Activated naive CD8-positive, alpha-beta T cell treated with anti-CD3 and anti-CD28 coated beads for 36 hours (primary cell): Measurements from ENCODE around the gene VTA1. TPM values are rescaled to one million over a fixed set of nuclear protein-coding genes. Genes with fewer than 3 reads are reported as not detected.
A peak's percentile ranks its signal among the peaks of the same experiment; 100 is the strongest.
"Not testable (repeated sequence)": the region's sequence is repeated elsewhere in the genome, so short reads cannot be mapped to it uniquely, and the experiment has no call there.

Experiments
- DNase-seq: peaks from one replicate; pipeline ENCODE4 v3.0.0; 2021
- H3K27ac Mint-ChIP-seq: one replicate; pipeline ENCODE4 v1.8.0; 2022; ENCODE audit warnings: mild to moderate bottlenecking, moderate library complexity, mixed read lengths
- H3K27me3 Mint-ChIP-seq: one replicate; pipeline ENCODE4 v1.8.0; 2022; ENCODE audit warnings: mild to moderate bottlenecking, mixed read lengths
- H3K36me3 Mint-ChIP-seq: one replicate; pipeline ENCODE4 v1.8.0; 2021; ENCODE audit warnings: mild to moderate bottlenecking, mixed read lengths
- H3K4me1 Mint-ChIP-seq: one replicate; pipeline ENCODE4 v1.8.0; 2021; ENCODE audit warnings: mixed read lengths
- H3K4me3 Mint-ChIP-seq: one replicate; pipeline ENCODE4 v1.8.0; 2022; ENCODE audit warnings: mild to moderate bottlenecking, moderate library complexity, mixed read lengths
- H3K9me3 Mint-ChIP-seq: one replicate; pipeline ENCODE4 v1.8.0; 2022; ENCODE audit warnings: mixed read lengths
- total RNA-seq, 2 experiments: library from RNA; stranded (reverse); gene quantifications; one replicate each; pipeline ENCODE4 v1.2.3, GENCODE V29; 2021

Gene VTA1
- total RNA-seq, 2 experiments from 2014 or later: 66.3 to 69.5 TPM

DNA sequence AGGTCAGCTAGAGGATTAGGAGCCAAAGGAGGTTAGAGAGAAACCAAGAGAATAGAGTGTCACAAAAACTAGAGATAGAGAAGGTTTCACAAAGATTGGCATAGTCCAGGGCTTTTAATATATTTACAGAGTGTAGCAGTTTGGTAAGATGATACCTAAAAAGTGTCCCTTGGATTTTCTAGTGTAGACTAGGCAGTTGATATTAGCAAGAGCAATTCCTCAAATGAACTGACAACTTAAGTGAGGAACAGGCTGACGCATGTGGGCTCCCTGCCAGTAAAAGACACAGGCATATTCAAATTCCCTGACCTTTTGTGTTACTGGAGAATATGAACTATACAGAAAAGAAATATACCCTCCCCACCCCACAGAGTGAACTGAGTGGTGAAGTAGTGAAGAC is 40.1 kb downstream of the VTA1 start:
- no peaks in the 10 kb centered on the region for H3K27me3 Mint-ChIP-seq
- H3K4me1 Mint-ChIP-seq: peaks cover 14% of the 10 kb centered on the region
- no peak overlapping the region for H3K27ac Mint-ChIP-seq
- no peaks in the 10 kb centered on the region for H3K9me3 Mint-ChIP-seq
- no peak for DNase-seq
- peaks cover 17% of the 10 kb centered on the region for H3K36me3 Mint-ChIP-seq
- H3K4me3 Mint-ChIP-seq: no peak overlapping the region

DNA sequence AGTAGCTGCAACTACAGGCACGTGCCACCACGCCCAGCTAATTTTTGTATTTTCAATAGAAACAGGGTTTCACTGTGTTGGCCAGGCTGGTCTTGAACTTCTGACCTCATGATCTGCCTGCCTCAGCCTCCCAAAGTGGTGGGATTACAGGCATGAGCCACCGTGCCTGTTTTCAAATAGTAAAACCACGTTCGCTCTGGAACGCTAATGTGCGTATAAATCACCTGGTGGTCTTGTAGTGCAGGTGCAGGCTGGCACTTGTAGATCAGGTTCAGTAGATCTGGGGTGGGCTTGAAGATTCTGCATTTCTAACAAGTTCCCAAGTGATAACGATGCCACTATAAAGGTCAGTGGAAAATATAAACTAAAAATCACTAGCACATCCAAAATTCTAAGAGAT is 41.3 kb downstream of the VTA1 start:
- Mint-ChIP-seq H3K36me3 (peaks cover 11% of the 10 kb centered on the region), H3K4me1 (peaks cover 16% of the 10 kb centered on the region)
- H3K27me3 Mint-ChIP-seq, DNase-seq, H3K27ac Mint-ChIP-seq, H3K9me3 Mint-ChIP-seq, H3K4me3 Mint-ChIP-seq: not testable (repeated sequence)

DNA sequence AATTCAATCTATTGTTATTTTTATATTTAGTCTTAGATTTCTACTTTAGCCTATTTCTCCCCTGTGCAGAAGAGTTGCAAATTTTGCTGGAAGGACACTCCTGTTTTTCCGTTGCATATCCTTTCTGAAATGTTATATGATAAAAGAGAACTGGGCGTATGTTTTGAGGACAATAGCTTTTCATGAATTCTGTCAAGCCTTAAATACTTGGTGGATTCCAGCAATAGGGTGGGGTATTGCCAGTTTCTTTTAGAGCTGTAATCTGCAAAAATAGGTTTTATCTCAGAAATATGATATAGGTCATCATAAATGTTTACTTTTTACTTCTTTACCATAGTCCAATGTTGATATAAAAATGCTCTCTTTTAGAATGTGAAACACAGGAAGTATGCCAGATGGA is 42.0 kb downstream of the VTA1 start:
- no peaks in the 10 kb centered on the region for H3K27me3 Mint-ChIP-seq

DNA sequence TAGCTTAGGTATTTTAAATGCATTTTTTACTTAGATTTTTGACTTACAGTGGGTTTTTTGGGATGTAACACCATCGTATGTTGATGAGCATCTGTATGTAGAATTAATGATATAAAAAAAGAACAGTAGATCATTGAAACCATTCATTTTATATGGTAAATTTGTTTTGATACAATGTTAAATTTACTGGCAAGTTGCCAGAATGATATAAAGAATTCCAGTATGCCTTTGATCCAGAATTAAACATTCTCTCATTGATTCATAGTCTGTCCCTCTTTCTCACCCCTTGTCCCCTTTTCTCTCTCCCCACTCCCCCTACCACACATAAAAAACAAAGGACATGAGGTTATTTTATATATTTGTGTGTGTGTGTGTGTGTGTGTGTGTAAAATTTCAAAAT is 45.3 kb downstream of the VTA1 start:
- H3K4me1 Mint-ChIP-seq: peaks cover 38% of the 10 kb centered on the region
- no peak overlapping the region for H3K27ac Mint-ChIP-seq
- DNase-seq: no peak
- H3K4me3 Mint-ChIP-seq: no peak overlapping the region
- peaks cover 23% of the 10 kb centered on the region for H3K36me3 Mint-ChIP-seq
- no peaks in the 10 kb centered on the region for H3K9me3 Mint-ChIP-seq
- H3K27me3 Mint-ChIP-seq: no peaks in the 10 kb centered on the region

More for the DNA sequence above, 42.0 kb downstream of the VTA1 start:
- DNase-seq: no peak
- Mint-ChIP-seq H3K36me3 (peaks cover 12% of the 10 kb centered on the region), H3K4me1 (peaks cover 22% of the 10 kb centered on the region), H3K4me3 (no peak overlapping the region), H3K27ac (no peak overlapping the region), H3K9me3 (no peaks in the 10 kb centered on the region)

DNA sequence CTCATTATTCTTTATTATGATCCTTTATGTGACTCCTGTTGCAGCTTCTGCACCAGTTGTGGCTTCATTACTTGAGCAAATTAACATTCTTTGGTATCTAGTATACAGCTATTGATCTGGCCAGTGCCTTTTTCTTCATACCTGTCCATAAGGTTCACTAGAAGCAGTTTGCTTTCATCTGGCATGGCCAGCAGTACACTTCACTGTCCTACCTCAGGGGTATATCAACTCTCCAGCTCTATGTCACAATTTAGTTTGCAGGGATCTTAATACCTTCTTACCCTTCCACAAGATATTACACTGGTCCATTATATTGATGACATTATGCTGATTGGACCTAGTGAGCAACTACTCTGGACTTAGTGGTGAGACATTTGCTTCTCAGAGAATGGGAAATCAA is 46.6 kb downstream of the VTA1 start:
- no peak overlapping the region for H3K4me3 Mint-ChIP-seq
- peaks cover 23% of the 10 kb centered on the region for H3K36me3 Mint-ChIP-seq
- H3K27me3 Mint-ChIP-seq: no peaks in the 10 kb centered on the region
- peaks cover 40% of the 10 kb centered on the region for H3K4me1 Mint-ChIP-seq
- no peaks in the 10 kb centered on the region for H3K9me3 Mint-ChIP-seq
- no peak overlapping the region for H3K27ac Mint-ChIP-seq
- no peak for DNase-seq

DNA sequence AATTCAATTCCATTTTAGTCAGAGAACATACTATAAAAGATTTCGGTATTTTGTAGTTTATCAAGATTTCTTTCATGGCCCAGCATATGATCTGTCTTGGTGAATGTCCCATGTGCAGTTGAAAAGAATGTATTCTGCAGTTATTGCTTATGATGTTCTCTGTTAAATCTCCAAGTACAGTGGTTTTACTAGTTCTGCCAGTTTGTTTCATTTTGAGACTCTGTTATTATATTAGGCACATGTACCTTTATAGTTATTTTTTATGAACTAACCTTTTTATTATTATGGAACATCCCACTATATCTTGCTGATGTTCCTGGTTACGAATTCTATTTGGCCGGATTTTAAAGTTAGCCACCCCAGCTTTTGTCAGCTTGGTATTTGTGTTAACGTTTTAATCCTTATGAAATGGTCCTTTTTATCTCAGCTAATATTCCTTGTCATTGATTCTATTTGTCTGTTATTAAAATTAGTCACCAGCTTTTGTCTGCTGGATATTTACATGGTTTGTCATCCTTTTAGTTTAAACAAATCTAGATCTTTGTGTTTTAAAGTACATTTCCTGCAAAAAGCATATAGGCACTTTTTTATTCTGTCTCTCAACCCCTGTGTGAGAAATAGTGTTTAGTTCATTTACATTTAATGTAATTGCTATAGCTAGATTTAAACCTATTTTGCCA is 48.9 kb downstream of the VTA1 start:
- H3K9me3 Mint-ChIP-seq: no peaks in the 10 kb centered on the region
- no peak overlapping the region for H3K27ac Mint-ChIP-seq
- no peaks in the 10 kb centered on the region for H3K27me3 Mint-ChIP-seq
- H3K4me3 Mint-ChIP-seq: no peak overlapping the region
- peaks cover 39% of the 10 kb centered on the region for H3K4me1 Mint-ChIP-seq
- no peak for DNase-seq
- peaks cover 20% of the 10 kb centered on the region for H3K36me3 Mint-ChIP-seq

DNA sequence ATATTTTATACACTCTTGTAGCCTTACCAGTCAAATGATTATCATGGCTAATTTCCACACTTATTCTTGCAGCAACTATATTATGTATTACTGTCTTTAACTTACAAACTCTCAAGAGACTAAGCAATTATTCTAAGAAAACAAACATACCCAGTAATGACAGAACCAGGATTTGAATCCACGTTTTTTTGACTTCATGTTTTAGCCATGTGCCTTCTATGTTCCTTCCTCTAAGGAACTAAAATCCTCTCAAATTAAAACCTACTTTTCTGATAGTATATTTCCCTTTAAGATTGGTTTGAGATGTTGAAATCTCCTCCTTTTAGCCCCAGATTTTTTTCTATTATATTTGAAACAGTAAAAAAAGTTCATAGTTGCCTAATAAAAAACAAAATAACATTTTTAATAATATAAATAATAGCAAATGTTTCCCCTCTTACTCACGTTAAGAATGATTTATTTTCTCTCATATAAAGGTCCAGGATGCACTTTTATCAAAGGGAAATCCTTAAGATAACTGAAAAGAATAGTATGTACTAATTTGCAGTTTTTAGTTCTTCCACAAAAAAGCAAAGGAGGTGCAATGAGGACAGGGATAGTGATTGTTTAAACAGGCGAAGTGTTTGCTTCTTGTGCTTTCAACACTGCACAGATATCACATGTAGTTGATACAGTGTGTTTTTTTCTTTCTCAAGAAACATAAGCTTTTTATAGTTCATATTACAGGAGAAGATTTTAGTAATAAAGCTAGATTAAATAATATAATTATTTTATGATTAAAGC is 54.0 kb downstream of the VTA1 start:
- no peak for DNase-seq
- H3K9me3 Mint-ChIP-seq: no peaks in the 10 kb centered on the region
- H3K27me3 Mint-ChIP-seq: no peaks in the 10 kb centered on the region
- peaks cover 15% of the 10 kb centered on the region for H3K36me3 Mint-ChIP-seq
- no peak overlapping the region for H3K4me3 Mint-ChIP-seq
- no peak overlapping the region for H3K27ac Mint-ChIP-seq
- peaks cover 16% of the 10 kb centered on the region for H3K4me1 Mint-ChIP-seq

DNA sequence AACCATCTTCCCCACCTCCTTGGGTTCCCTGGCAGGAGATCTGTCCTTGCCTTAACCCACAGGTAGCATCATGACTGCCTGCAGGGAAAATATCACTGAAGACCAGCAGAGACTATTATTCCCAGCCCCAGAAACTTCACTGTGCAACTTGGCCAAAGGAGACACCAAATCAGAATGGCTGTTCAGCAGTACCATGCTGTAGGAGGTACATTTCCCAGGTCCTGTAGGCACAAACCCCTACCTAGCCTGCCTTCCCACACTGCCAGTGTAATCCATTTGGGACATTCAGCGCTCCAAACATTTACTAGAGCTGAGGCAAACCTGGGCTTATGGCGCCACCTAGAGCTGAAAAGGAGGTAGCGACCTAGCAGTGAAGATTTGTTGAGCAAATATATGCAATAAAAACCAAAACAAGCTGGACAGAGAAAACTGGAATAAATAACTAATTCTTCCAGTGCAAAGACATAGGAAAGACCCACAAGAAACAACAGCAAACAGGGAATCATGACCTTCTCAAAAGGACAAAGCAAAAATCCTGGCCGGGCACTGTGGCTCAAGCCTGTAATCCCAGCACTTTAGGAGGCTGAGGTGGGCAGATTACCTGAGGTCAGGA is 60.3 kb downstream of the VTA1 start:
- Mint-ChIP-seq H3K4me3 (no peak overlapping the region), H3K4me1 (no peaks in the 10 kb centered on the region), H3K27me3 (no peaks in the 10 kb centered on the region), H3K9me3 (peaks cover 3% of the 10 kb centered on the region), H3K36me3 (peaks cover 49% of the 10 kb centered on the region), H3K27ac (no peak overlapping the region)
- DNase-seq: peak; percentile 6

DNA sequence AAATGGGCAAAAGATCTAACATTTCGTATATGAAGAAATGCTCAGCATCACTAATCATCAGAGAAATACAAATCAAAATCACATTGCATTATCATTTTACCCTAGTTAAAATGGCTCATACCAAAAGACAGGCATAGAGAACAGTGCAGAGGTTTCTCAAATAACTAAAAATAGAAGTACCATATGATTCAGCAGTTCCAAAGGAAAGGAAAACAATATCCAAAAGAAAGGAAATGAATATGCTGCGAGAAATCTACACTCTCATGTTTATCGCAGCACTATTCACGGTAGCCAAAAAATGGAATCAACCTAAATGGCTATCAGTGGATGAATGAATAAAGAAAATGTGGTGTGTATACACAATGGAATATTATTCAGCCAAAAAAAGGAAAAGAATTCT is 63.5 kb downstream of the VTA1 start:
- no peak overlapping the region for H3K4me3 Mint-ChIP-seq
- H3K27ac Mint-ChIP-seq: no peak overlapping the region
- no peaks in the 10 kb centered on the region for H3K27me3 Mint-ChIP-seq
- peaks cover 12% of the 10 kb centered on the region for H3K9me3 Mint-ChIP-seq
- H3K4me1 Mint-ChIP-seq: peaks cover 6% of the 10 kb centered on the region
- DNase-seq: no peak
- peaks cover 63% of the 10 kb centered on the region for H3K36me3 Mint-ChIP-seq

DNA sequence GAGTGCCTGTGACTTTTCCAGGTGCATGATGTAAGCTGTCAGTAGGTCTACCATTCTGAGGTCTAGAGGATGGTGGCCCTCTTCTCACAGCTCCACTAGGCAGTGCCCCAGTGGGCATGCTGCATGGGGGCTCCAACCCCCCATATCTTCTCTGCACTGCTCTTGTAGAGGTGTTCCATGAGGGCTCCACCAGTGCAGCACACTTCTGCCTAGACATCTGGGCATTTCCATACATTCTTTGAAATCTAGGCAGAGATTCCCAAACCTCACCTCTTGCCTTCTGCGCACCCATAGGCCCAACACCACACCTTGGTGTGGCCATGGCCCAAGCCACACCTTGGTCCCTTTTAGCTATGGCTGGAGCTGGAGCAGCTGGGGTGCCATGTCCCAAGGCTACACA is 66.3 kb downstream of the VTA1 start:
- no peak for DNase-seq
- H3K9me3 Mint-ChIP-seq: peaks cover 12% of the 10 kb centered on the region
- peaks cover 49% of the 10 kb centered on the region for H3K36me3 Mint-ChIP-seq
- no peaks in the 10 kb centered on the region for H3K27me3 Mint-ChIP-seq
- H3K4me3 Mint-ChIP-seq: no peak overlapping the region
- H3K27ac Mint-ChIP-seq: no peak overlapping the region
- peaks cover 6% of the 10 kb centered on the region for H3K4me1 Mint-ChIP-seq

DNA sequence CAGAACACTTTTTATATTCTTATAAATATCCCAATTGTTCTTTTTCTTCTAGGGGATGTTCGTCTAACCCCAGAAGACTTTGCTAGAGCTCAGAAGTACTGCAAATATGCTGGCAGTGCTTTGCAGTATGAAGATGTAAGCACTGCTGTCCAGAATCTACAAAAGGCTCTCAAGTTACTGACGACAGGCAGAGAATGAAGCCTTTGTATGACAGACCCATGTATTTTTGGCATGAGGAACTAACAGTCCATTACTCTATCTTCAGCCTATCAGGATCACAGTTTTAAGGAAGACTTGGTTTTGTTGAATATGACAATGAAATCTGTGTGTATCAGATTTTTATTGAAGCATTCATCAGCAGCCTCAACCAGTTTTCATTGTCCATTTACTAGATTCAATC is 71.4 kb downstream of the VTA1 start:
- H3K27me3 Mint-ChIP-seq: no peaks in the 10 kb centered on the region
- H3K4me1 Mint-ChIP-seq: peaks cover 6% of the 10 kb centered on the region
- H3K27ac Mint-ChIP-seq: no peak overlapping the region
- no peak for DNase-seq
- H3K4me3 Mint-ChIP-seq: no peak overlapping the region
- peaks cover 11% of the 10 kb centered on the region for H3K36me3 Mint-ChIP-seq
- no peaks in the 10 kb centered on the region for H3K9me3 Mint-ChIP-seq

DNA sequence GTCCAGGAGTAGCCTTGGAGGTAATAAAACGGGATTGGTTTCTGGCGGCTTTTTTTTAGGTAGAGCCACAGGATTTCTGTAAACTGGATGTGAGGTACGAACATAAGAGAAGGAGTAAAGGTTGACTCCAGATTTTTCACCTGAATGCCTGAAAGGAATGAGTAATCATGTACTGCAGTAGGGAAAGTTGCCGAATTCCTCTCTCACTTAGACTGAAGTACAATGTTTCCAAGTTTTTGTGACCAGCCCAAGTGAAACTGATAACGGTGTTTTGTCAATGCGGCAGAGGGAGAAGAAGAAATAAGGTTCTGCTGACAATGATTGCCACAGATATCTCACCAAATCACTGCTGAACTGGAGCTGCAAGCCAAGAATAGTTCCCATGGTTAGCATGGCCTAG is 75.0 kb downstream of the VTA1 start:
- H3K27ac Mint-ChIP-seq: no peak overlapping the region
- no peak for DNase-seq
- H3K4me1 Mint-ChIP-seq: no peaks in the 10 kb centered on the region
- H3K36me3 Mint-ChIP-seq: no peaks in the 10 kb centered on the region
- no peak overlapping the region for H3K4me3 Mint-ChIP-seq
- H3K9me3 Mint-ChIP-seq: no peaks in the 10 kb centered on the region
- no peaks in the 10 kb centered on the region for H3K27me3 Mint-ChIP-seq

DNA sequence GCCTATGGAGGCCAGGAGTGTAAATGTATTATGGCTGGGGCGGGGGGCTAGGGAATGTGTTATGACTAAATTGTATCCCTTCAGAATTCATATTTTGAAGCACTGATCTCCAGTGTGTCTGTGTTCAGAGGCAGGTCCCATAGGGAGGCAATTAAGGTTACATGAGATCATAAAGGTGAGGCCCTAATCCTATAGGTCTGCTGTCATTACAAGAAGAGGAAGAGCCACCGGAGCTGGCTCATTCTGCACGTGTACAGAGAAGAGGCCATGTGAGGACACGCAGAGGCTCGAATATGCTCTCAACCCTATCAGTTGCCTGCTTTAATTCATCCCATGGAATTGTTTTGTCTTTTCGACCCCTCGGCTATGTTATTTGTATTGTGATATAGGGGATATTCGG is 76.9 kb downstream of the VTA1 start:
- no peak for DNase-seq
- Mint-ChIP-seq H3K36me3 (no peaks in the 10 kb centered on the region), H3K4me1 (no peaks in the 10 kb centered on the region), H3K27ac (no peak overlapping the region), H3K4me3 (no peak overlapping the region), H3K9me3 (peaks cover 4% of the 10 kb centered on the region), H3K27me3 (no peaks in the 10 kb centered on the region)

DNA sequence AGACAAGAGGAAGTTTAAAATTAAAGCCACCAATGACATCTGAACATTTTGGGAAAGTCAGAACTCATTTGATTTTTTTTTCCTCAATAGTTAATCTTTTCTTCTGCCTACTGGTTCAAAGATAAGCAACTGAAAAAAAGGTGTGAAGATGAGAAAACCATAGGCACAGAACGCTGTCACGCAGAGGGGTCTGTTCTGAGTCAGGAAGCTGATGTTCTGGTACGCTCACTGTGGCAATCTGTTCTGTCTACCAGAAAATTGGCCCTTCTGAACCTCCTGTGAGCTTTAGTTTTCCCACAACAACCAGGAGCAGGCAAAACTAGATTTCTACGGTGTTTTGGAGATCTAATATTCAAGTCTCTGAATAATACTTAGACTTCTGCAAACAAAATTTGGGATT is 78.1 kb downstream of the VTA1 start:
- no peak for DNase-seq
- Mint-ChIP-seq H3K9me3 (peaks cover 6% of the 10 kb centered on the region), H3K27ac (no peak overlapping the region), H3K36me3 (no peaks in the 10 kb centered on the region), H3K4me1 (no peaks in the 10 kb centered on the region), H3K27me3 (no peaks in the 10 kb centered on the region), H3K4me3 (no peak overlapping the region)

DNA sequence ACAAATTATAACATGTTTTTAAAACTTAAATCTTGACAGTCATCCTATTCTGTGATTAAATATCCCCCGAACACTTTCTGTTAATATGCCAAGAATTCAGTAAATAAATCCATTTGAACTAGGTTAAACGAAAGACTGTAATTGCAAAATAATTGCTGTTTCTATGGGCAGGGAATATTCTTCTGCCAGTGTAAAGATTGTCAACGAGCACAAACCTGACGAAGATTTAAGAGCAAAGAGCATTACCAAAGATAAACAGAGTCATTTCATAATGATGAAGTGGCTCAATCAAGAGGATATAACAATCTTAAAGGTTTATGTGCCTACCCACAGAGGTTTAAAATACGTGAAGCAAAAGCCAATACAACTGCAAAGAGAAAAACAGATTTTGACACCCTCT is 78.5 kb downstream of the VTA1 start:
- Mint-ChIP-seq H3K36me3 (no peaks in the 10 kb centered on the region), H3K9me3 (peaks cover 7% of the 10 kb centered on the region), H3K27me3 (no peaks in the 10 kb centered on the region), H3K27ac (no peak overlapping the region), H3K4me3 (no peak overlapping the region), H3K4me1 (no peaks in the 10 kb centered on the region)
- no peak for DNase-seq

DNA sequence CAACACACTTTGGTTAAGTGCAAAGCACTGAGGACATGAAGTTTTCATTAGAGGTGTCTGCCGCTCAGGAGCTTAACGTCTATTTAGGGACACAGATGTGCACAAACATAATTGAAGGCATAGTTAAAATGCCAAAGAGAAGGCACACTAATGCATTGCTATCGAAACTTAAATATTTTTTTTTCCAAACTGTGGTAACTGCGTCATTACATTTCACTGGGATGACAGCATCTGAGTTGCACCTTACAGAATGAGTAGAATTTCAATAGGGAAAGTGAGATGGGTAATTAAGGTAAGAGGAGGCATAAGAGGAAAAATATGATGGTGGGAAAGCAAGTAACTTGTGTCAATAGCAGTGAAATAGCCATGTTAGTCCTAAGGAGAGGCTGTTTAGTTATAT is 79.7 kb downstream of the VTA1 start:
- Mint-ChIP-seq H3K27ac (no peak overlapping the region), H3K27me3 (no peaks in the 10 kb centered on the region), H3K4me1 (no peaks in the 10 kb centered on the region), H3K4me3 (no peak overlapping the region), H3K9me3 (peaks cover 10% of the 10 kb centered on the region), H3K36me3 (no peaks in the 10 kb centered on the region)
- DNase-seq: no peak
